ENCODE data around the gene ITPR2. TPM values are rescaled to one million over a fixed set of nuclear protein-coding genes. Genes with fewer than 3 reads are reported as not detected.

The ITPR2 gene
- total and polyA plus RNA-seq, 2 of the 8 experiments (the other 6 are each of a cell fraction or from before 2014, with no cell fraction given), result 4.1 to 48.3 TPM

DNA sequence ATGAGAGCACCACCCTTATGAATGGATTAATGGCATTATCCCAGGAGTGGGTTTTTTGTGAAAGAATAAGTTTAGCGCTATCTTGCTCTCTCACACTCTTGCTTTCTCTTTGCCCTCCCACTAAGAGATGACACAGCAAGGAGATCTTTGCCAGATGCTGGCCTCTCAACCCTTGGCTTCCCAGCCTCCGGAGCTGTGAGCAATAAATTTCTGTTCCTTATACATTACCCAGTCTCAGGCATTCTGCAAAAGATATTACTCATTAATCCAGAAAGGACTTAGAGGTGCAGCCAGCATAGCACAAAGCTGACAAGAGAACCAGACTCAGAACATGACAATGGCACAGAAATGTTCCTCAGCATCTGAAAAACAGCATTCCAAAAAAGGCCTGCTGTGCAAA, 190.6 kb downstream of the ITPR2 start:
- H3K14ac ChIP-seq (ENCODE audit: insufficient read length), result no peak overlapping the region
- POLR2A ChIA-PET (ENCODE audit: partially characterized antibody), result no interaction called here
- no peaks in the 10 kb centered on the region for H3K79me1 ChIP-seq (ENCODE audit: low read depth, low read length)
- H3K4me3 ChIP-seq (ENCODE audit: extremely low read depth in 1 of 4, insufficient read depth in 2 of 4, low read depth in 3 of 4, low read length in 4 of 4), result no peak overlapping the region
- H2BK5ac ChIP-seq (ENCODE audit: low read depth, low read length), result no peak overlapping the region
- H2BK20ac ChIP-seq (ENCODE audit: low read length), result 0 out of 2 replicates have a peak overlapping the region, but pooled peaks have one; percentile 23
- no peak overlapping the region for H3K23ac ChIP-seq (ENCODE audit: insufficient read length)
- FAIRE-seq (no peak), DNase-seq (ENCODE audit: low read depth in 1 of 2, low spot score in 2 of 2) (no peak)
- H3K4me2 ChIP-seq (ENCODE audit: insufficient read depth in 1 of 2, low read depth in 2 of 2, low read length in 2 of 2), result no peak overlapping the region
- no peaks in the 10 kb centered on the region for H3K9me3 ChIP-seq (ENCODE audit: insufficient read depth in 2 of 2, low read depth in 1 of 2, low read length in 1 of 2)
- H3K36me3 ChIP-seq (ENCODE audit: control insufficient read depth in 2 of 4, insufficient read depth in 4 of 4, low read length in 3 of 4), result peaks cover 0 to 7% (median 1%) of the 10 kb centered on the region in 4 experiments; a peak in 2 of 8 replicates
- H2BK15ac ChIP-seq (ENCODE audit: low read length), result no peak overlapping the region
- no peak overlapping the region for H3K56ac ChIP-seq (replicated peaks; ENCODE audit: insufficient read length, low read depth, low read length)
- no peak overlapping the region for H4K5ac ChIP-seq (ENCODE audit: insufficient read length, low read depth, low read length)
- no peak overlapping the region for H2AFZ ChIP-seq (ENCODE audit: low read length)
- CTCF ChIA-PET (ENCODE audit: partially characterized antibody), result interaction anchor here (0.9 to 3.6 kb wide), 4 partner anchors 10 to 59 kb away, joined by 3 to 24 read pairs (median 12); no protein-coding TSS in a partner anchor
- no peak overlapping the region for H3K27ac ChIP-seq (ENCODE audit: low read depth, low read length)
- TF ChIP-seq KDM4A (IDR thresholded peaks at IDR 0.05; ENCODE audit: low read depth, low read length, severe bottlenecking), result no peak
- no peak for TF ChIP-seq SUZ12 (IDR thresholded peaks at IDR 0.05; ENCODE audit: low read length)
- no peak for TF ChIP-seq BCL11A (IDR thresholded peaks at IDR 0.05; ENCODE audit: low read depth in 2 of 2, low read length in 2 of 2)
- TF ChIP-seq, protein P1, sequence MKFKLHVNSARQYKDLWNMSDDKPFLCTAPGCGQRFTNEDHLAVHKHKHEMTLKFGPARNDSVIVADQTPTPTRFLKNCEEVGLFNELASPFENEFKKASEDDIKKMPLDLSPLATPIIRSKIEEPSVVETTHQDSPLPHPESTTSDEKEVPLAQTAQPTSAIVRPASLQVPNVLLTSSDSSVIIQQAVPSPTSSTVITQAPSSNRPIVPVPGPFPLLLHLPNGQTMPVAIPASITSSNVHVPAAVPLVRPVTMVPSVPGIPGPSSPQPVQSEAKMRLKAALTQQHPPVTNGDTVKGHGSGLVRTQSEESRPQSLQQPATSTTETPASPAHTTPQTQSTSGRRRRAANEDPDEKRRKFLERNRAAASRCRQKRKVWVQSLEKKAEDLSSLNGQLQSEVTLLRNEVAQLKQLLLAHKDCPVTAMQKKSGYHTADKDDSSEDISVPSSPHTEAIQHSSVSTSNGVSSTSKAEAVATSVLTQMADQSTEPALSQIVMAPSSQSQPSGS (IDR thresholded peaks at IDR 0.05; ENCODE audit: low read length), result no peak
- no peak for TF ChIP-seq CHD1 (IDR thresholded peaks at IDR 0.05; ENCODE audit: low read depth, low read length)
- no peak for TF ChIP-seq CBX5 (IDR thresholded peaks at IDR 0.05; ENCODE audit: low read depth, low read length)
- TF ChIP-seq SAP30 (IDR thresholded peaks at IDR 0.05; ENCODE audit: insufficient read depth, insufficient replicate concordance, low read length), result no peak
- no peak for TF ChIP-seq CREB1 (IDR thresholded peaks at IDR 0.05)
- no peak for TF ChIP-seq GTF2F1 (IDR thresholded peaks at IDR 0.05; ENCODE audit: borderline replicate concordance, low read depth, low read length)
- no peak for TF ChIP-seq SP2 (IDR thresholded peaks at IDR 0.05; ENCODE audit: low read length)
- TF ChIP-seq ASH2L (IDR thresholded peaks at IDR 0.05; ENCODE audit: low read length), result no peak
- TF ChIP-seq, protein P2, sequence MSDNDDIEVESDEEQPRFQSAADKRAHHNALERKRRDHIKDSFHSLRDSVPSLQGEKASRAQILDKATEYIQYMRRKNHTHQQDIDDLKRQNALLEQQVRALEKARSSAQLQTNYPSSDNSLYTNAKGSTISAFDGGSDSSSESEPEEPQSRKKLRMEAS (IDR thresholded peaks at IDR 0.05), result no peak
- H3K9ac ChIP-seq (replicated peaks in 1 of 4; ENCODE audit: extremely low read depth in 1 of 4, low read depth in 3 of 4, low read length in 3 of 4), result no peak overlapping the region
- H3K4ac ChIP-seq (replicated peaks; ENCODE audit: insufficient read length, low read depth, low read length), result peak overlapping the region; percentile 17
- H4K20me1 ChIP-seq (replicated peaks in 1 of 2; ENCODE audit: control insufficient read depth in 1 of 2, insufficient read depth in 2 of 2, low read length in 2 of 2), result no peaks in the 10 kb centered on the region
- 92% methylated on average over 2 of the region's 2 CpGs; no CpG with 5 or more reads in 1 of the 2 experiments for WGBS, 2 experiments (ENCODE audit: extremely low coverage in 1 of 2, insufficient coverage in 1 of 2, insufficient read length in 1 of 2, insufficient replicate concordance in 2 of 2, low coverage in 1 of 2, low lambda C conversion rate in 2 of 2, missing lambda C conversion rate in 1 of 2)
- H4K8ac ChIP-seq (ENCODE audit: extremely low read depth, insufficient read depth, low read length), result no peak overlapping the region
- H3K23me2 ChIP-seq (ENCODE audit: low read depth, low read length), result no peaks in the 10 kb centered on the region
- H2AK5ac ChIP-seq (ENCODE audit: low read depth, low read length), result no peak overlapping the region
- H4K91ac ChIP-seq (replicated peaks; ENCODE audit: insufficient read length, low read length), result peak overlapping the region; percentile 6
- H3K4me1 ChIP-seq (replicated peaks in 1 of 4; ENCODE audit: control insufficient read depth in 3 of 4, insufficient read depth in 4 of 4, low read length in 3 of 4), result peaks cover 3 to 9% (median 4%) of the 10 kb centered on the region in 4 experiments
- peak overlapping the region; percentile 73; the same call in 1 of the 2 replicates for H3K18ac ChIP-seq (ENCODE audit: extremely low read depth, low read length)
- H3K27me3 ChIP-seq (replicated peaks in 1 of 4; ENCODE audit: control insufficient read depth in 3 of 4, extremely low read depth in 1 of 4, insufficient read depth in 3 of 4, low read length in 3 of 4), result no peaks in the 10 kb centered on the region
- peak overlapping the region; percentile 79 for H2BK120ac ChIP-seq (replicated peaks; ENCODE audit: low read depth, low read length)
- H2BK12ac ChIP-seq (ENCODE audit: low read depth, low read length), result no peak overlapping the region; the same call in 1 of the 2 replicates
- no peaks in the 10 kb centered on the region for H3K79me2 ChIP-seq (ENCODE audit: control insufficient read depth in 1 of 2, insufficient read depth in 2 of 2, low read length in 2 of 2)
